ENCODE results near the gene ARID5B. TPM values are rescaled to one million over a fixed set of nuclear protein-coding genes. Genes with fewer than 3 reads are reported as not detected.
A peak's percentile ranks its signal among the peaks of the same experiment; 100 is the strongest.

The ARID5B gene
- total and polyA plus RNA-seq, 7 donors = 8.5 to 166 (median 75.9) TPM

DNA sequence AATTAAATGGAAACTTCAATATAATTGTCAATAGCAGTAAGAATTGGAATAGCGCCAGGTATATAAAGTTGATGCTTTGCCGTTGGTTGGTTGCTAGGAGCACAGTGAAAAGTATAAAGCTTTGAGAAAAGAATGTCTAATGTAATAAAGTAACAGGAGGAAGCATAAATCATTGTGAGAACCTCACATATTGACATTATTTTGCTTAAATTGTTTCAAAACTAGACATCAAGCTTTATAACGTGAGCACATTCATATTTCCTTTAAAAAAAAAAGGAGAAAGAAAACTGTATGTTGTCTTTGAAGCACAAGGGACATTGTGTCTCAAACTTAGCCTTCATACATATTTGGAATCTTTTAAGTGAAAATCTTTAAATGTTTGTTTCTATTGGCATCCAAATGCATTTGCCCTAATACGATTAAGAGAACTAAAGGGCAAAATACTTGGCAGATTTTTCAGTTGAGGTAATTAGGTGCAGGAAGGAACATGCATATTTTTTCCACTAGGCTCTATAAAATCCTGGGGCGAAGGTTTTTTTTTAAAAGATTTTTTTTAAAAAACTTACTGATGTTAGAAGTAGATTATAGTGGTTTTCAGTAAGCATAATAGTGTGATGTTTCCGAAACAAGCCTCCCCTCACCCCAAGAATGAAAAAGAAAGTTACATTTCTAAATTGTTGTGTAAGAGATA, 92.4 kb downstream of the ARID5B start:
- intact Hi-C loops (cut with DNase I) = loop anchor here (5.0 to 10.0 kb wide), 2 partner anchors 89 to 92 kb away; partner anchors contain the start of gene ARID5B (in 2 of the 2)
- TF ChIP-seq, protein P1, sequence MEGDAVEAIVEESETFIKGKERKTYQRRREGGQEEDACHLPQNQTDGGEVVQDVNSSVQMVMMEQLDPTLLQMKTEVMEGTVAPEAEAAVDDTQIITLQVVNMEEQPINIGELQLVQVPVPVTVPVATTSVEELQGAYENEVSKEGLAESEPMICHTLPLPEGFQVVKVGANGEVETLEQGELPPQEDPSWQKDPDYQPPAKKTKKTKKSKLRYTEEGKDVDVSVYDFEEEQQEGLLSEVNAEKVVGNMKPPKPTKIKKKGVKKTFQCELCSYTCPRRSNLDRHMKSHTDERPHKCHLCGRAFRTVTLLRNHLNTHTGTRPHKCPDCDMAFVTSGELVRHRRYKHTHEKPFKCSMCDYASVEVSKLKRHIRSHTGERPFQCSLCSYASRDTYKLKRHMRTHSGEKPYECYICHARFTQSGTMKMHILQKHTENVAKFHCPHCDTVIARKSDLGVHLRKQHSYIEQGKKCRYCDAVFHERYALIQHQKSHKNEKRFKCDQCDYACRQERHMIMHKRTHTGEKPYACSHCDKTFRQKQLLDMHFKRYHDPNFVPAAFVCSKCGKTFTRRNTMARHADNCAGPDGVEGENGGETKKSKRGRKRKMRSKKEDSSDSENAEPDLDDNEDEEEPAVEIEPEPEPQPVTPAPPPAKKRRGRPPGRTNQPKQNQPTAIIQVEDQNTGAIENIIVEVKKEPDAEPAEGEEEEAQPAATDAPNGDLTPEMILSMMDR (IDR thresholded peaks at IDR 0.05) = no peak
- DNase-seq = no peak
- no peaks in the 10 kb centered on the region for H3K9me3 ChIP-seq
- H3K27ac ChIP-seq = peak overlapping the region; percentile 69
- no peaks in the 10 kb centered on the region for H3K36me3 ChIP-seq (ENCODE audit: insufficient read depth in 1 of 2, low read depth in 1 of 2)
- H3K27me3 ChIP-seq (ENCODE audit: insufficient read depth in 3 of 3, low read length in 2 of 3) = no peaks in the 10 kb centered on the region
- 55 to 59% (median 55%) methylated on average over 6 of the region's 6 CpGs for WGBS, 3 donors
- H3K4me3 ChIP-seq = peak overlapping the region; percentile 46
- peaks cover 26% of the 10 kb centered on the region for H3K4me1 ChIP-seq
- no peak for ATAC-seq

DNA sequence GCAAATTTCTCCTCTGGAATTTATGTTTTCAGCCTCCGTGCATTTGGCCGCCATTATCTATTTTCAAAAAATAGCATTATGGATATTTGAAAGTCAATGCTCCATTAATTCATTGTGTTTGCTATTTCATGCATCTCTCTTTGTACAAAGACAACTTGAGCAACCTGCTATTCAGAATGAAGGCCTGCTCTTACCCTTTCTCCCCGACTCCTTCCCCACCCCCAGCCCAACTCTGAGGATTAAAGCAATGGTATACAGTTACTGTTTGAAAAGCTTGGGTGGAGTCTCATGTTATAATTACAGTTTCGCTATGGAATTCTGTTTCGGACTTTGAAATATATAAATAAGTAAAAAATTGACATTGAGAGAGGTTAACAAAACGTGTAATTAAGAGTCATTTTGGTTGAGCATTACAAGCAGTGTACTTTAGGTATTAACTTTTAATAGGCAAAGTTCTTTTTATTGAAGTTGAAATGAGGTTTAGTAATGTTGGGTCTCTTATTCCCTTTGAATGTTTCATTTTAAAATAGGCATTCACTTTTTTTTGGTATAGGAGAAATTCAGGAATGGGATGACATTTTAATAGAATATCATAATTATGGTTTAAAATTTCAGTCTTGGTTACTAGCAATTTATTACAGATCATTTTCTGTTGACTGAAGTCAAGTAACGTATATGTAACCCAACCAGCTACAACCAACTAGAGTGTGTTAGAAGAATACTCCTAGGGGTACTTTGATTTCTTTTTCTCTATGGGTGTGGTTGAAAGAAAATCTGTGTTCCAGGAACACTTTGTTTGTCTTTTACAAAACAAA, 93.1 kb downstream of the ARID5B start:
- DNase-seq (no peak), ATAC-seq (no peak)
- WGBS, 3 donors = 70 to 84% (median 75%) methylated on average over 7 of the region's 7 CpGs
- intact Hi-C loops (cut with DNase I) = loop anchor here (5.0 to 10.0 kb wide), 2 partner anchors 90 to 92 kb away; partner anchors contain the start of gene ARID5B (in 2 of the 2)
- Histone ChIP-seq H3K27ac (no peak overlapping the region), H3K9me3 (no peaks in the 10 kb centered on the region), H3K4me1 (peaks cover 26% of the 10 kb centered on the region), H3K36me3 (ENCODE audit: insufficient read depth in 1 of 2, low read depth in 1 of 2) (no peaks in the 10 kb centered on the region), H3K27me3 (ENCODE audit: insufficient read depth in 3 of 3, low read length in 2 of 3) (no peaks in the 10 kb centered on the region), H3K4me3 (peak overlapping the region; percentile 26)
- TF ChIP-seq, protein P1 (IDR thresholded peaks at IDR 0.05) = no peak

- Histone ChIP-seq H3K27ac (no peak overlapping the region), H3K9me3 (no peaks in the 10 kb centered on the region), H3K36me3 (ENCODE audit: insufficient read depth in 1 of 2, low read depth in 1 of 2) (no peaks in the 10 kb centered on the region), H3K27me3 (ENCODE audit: insufficient read depth in 3 of 3, low read length in 2 of 3) (no peaks in the 10 kb centered on the region), H3K4me3 (peak overlapping the region; percentile 26), H3K4me1 (peaks cover 26% of the 10 kb centered on the region)
- no peak for DNase-seq
- 86 to 87% (median 86%) methylated on average over 3 of the region's 3 CpGs for WGBS, 3 donors
- TF ChIP-seq, protein P1 (IDR thresholded peaks at IDR 0.05) = no peak
- no peak for ATAC-seq
- intact Hi-C loops (cut with DNase I) = loop anchor here in 1 of 2 donors (10.0 kb wide), 1 partner anchor 90 kb away; the partner anchor contains the start of gene ARID5B
These were observed 93.7 kb downstream of the ARID5B start for GRCh38 chr10:61995220-61995503.

DNA sequence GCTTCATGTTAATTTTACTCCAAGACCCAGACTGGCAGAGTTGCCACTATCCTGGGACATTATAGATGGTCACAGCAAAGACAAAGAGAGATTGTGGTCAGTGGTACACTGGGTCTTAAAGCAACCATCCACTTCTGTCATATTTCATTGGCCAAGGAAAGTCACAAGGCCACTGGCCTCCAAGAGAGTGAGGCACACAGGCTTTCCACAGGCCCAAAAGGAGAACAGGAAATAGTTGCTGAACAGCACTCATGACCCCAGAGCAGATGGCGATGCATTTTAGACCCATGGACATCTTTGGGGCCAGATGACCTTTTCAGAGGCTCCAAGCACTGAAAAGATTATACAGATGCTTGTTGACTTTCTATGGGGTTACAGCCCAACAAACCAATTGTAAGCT, 97.4 kb downstream of the ARID5B start:
- H3K27ac ChIP-seq = no peak overlapping the region
- intact Hi-C loops (cut with DNase I) = loop anchor here in 1 of 2 donors (10.0 kb wide), 1 partner anchor 94 kb away; the partner anchor contains the start of gene ARID5B
- TF ChIP-seq, protein P1 (IDR thresholded peaks at IDR 0.05) = no peak
- H3K4me3 ChIP-seq = no peak overlapping the region
- ATAC-seq (no peak), DNase-seq (no peak)
- H3K27me3 ChIP-seq (ENCODE audit: insufficient read depth in 3 of 3, low read length in 2 of 3) = no peaks in the 10 kb centered on the region
- peaks cover 15% of the 10 kb centered on the region for H3K4me1 ChIP-seq
- no peaks in the 10 kb centered on the region for H3K36me3 ChIP-seq (ENCODE audit: insufficient read depth in 1 of 2, low read depth in 1 of 2)
- H3K9me3 ChIP-seq = no peaks in the 10 kb centered on the region
- WGBS, 3 donors = 89 to 91% (median 90%) methylated on average over 1 of the region's 1 CpG

Measured in psoas muscle (tissue), 8 donors.